K562 (cell line): ENCODE results near the gene MTA1. TPM values are rescaled to one million over a fixed set of nuclear protein-coding genes. Genes with fewer than 3 reads are reported as not detected.
A peak's percentile ranks its signal among the peaks of the same experiment; 100 is the strongest.

Experiments
- CBX1 ChIP-seq: sonication (generic); IDR thresholded peaks from 2 replicates; pipeline ENCODE4 v1.6.1; 2016; ENCODE audit warnings: antibody characterized with exemption, low read depth, mild to moderate bottlenecking
- NR2C2 ChIP-seq, 2 experiments: fragments of 200-800 bp in 1 of 2; sonication (Bioruptor generic) in 1 of 2; sonication (generic) in 1 of 2; formaldehyde crosslinking in 1 of 2; IDR thresholded peaks; 2 replicates each; pipeline versions ENCODE4 v1.6.1 to v1.8.0; 2016 to 2022; ENCODE audit warnings: mild to moderate bottlenecking in 1 of 2, missing compliant biosample characterization in 1 of 2, missing genetic modification characterization in 1 of 2, missing genetic modification reagents in 1 of 2
- TCFL5 ChIP-seq: fragments of 250-450 bp; sonication (Bioruptor Pico); conservative IDR thresholded peaks from 2 replicates; pipeline ENCODE4 v1.6.1; 2021; ENCODE audit warnings: mild to moderate bottlenecking, moderate library complexity, matching md5 sums
- THRAP3 ChIP-seq: fragments of 450-650 bp; IDR thresholded peaks from 2 replicates; pipeline ENCODE4 v1.6.1; 2016; ENCODE audit warnings: mild to moderate bottlenecking, inconsistent platforms, borderline replicate concordance
- ZNF77 ChIP-seq: fragments of 250-450 bp; sonication (Bioruptor Pico); IDR thresholded peaks from 2 replicates; pipeline ENCODE4 v1.5.0; 2020
- polyA plus RNA-seq, 8 experiments: library from polyadenylated mRNA; depleted of rRNA in 4 of 8; stranded (reverse) in 5 of 8; unstranded in 3 of 8; fragments of >200 nt; fragmentation: Nextera tagmentation in 2 of 8; fragmentation: Illumina TruSeq in 1 of 8; extraction: Ambion mirVana in 2 of 8; extraction: Trizol in 1 of 8; gene quantifications; 2 replicates each; pipeline versions ENCODE4 v1.2.1 to v1.2.3, GENCODE V29; 2011 to 2014; ENCODE audit warnings: inconsistent platforms in 1 of 8, missing spikeins in 1 of 8
- total RNA-seq, 7 experiments: library from RNA; depleted of rRNA in 6 of 7; stranded (reverse); fragments of >200 nt in 6 of 7; fragmentation: Illumina TruSeq in 2 of 7; extraction: Trizol in 2 of 7; gene quantifications; 2 replicates each; pipeline versions ENCODE4 v1.2.1 to v1.2.3, GENCODE V29; 2011 to 2021; ENCODE audit warnings: low replicate concordance in 1 of 7
- TF ChIP-seq, protein P1 (sequence below), 2 experiments: fragments of 450-650 bp in 1 of 2; sonication (generic) in 1 of 2; formaldehyde crosslinking in 1 of 2; IDR thresholded peaks; 2 replicates each; pipeline versions ENCODE4 v1.7.1 to v1.9.0; 2016 to 2022; ENCODE audit warnings: inconsistent platforms in 1 of 2, mild to moderate bottlenecking in 1 of 2, missing genetic modification reagents in 1 of 2
- TF ChIP-seq, protein P2 (sequence below): fragments of 450-650 bp; IDR thresholded peaks from 2 replicates; pipeline ENCODE4 v1.7.1; 2018; ENCODE audit warnings: mild to moderate bottlenecking, low read depth; ENCODE audit not compliant: partially characterized antibody
- TF ChIP-seq, protein P3 (sequence below), 2 experiments: fragments of 450-650 bp in 1 of 2; IDR thresholded peaks; 2 replicates each; pipeline ENCODE4 v1.6.1; 2011 to 2017; ENCODE audit warnings: low read depth in 2 of 2, antibody characterized with exemption in 1 of 2, borderline replicate concordance in 1 of 2, low read length in 1 of 2, mild to moderate bottlenecking in 1 of 2, mixed read lengths in 1 of 2; ENCODE audit not compliant: control insufficient read depth in 1 of 2

The MTA1 gene
- total and polyA plus RNA-seq, 9 of the 15 experiments (the other 6 are each of a cell fraction or from before 2014, with no cell fraction given), result 0.13 to 118 (median 32.3) TPM

DNA sequence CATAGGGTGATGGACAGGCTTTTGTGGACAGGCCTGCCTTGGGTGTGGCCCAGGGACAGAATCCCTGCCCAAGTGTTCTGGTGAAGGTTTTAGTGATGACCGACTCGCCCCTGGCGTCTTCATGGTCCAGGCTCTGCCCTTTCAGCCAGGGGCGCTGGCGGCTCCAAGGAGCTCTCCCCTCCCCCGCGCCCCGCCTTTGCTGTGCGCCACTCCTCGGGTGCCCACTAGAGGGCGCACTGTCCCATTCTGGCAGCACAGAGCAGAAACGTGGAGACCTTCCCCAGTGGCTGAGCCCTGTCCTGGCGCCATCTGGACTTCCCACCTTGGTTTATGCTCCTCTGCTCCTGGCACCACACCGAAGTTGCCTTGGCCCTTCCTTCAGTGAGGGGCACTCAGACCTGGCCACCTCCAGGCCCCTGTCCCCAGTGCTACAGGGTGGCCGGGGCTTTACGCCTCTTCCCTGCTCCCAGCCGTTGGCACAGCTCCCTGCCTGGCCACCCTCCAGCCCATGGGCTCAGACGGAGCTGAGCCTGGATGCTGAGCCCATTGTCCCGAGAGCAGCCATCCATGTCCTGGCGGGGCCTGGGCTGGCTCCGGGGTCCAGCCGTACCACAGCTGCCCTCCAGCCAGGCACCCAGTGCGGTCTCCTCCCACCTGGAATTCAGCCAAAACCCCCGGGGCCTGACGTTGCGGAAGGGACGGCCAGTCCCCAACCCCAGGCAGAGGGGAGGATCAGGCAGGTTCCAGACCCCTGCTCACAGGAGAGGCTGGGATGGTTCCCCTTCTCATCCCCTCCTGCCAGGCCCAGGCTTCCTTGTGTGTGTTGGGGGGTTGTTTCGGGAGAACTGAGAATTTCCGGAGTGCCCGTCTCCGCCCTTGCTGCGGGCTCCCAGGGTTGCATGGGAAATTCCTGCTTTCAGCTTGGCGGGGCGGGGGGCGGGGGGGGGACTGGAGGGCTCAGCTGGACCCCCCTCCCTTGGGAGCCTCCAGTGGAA lies 61.5 kb downstream of the MTA1 start (continued):
- TF ChIP-seq, protein P1, sequence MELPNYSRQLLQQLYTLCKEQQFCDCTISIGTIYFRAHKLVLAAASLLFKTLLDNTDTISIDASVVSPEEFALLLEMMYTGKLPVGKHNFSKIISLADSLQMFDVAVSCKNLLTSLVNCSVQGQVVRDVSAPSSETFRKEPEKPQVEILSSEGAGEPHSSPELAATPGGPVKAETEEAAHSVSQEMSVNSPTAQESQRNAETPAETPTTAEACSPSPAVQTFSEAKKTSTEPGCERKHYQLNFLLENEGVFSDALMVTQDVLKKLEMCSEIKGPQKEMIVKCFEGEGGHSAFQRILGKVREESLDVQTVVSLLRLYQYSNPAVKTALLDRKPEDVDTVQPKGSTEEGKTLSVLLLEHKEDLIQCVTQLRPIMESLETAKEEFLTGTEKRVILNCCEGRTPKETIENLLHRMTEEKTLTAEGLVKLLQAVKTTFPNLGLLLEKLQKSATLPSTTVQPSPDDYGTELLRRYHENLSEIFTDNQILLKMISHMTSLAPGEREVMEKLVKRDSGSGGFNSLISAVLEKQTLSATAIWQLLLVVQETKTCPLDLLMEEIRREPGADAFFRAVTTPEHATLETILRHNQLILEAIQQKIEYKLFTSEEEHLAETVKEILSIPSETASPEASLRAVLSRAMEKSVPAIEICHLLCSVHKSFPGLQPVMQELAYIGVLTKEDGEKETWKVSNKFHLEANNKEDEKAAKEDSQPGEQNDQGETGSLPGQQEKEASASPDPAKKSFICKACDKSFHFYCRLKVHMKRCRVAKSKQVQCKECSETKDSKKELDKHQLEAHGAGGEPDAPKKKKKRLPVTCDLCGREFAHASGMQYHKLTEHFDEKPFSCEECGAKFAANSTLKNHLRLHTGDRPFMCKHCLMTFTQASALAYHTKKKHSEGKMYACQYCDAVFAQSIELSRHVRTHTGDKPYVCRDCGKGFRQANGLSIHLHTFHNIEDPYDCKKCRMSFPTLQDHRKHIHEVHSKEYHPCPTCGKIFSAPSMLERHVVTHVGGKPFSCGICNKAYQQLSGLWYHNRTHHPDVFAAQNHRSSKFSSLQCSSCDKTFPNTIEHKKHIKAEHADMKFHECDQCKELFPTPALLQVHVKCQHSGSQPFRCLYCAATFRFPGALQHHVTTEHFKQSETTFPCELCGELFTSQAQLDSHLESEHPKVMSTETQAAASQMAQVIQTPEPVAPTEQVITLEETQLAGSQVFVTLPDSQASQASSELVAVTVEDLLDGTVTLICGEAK (IDR thresholded peaks at IDR 0.05), result peak; percentile 36; the same call in 1 of the 2 replicates
- TF ChIP-seq, protein P1 (CRISPR knock-in tag; IDR thresholded peaks at IDR 0.05), result no peak
- TF ChIP-seq NR2C2 (CRISPR knock-in tag; IDR thresholded peaks at IDR 0.05), result peak; percentile 62
- no peak for TF ChIP-seq NR2C2 (tag; IDR thresholded peaks at IDR 0.05)
- TF ChIP-seq ZNF77 (CRISPR knock-in tag), result no peak
- TF ChIP-seq, protein P2, sequence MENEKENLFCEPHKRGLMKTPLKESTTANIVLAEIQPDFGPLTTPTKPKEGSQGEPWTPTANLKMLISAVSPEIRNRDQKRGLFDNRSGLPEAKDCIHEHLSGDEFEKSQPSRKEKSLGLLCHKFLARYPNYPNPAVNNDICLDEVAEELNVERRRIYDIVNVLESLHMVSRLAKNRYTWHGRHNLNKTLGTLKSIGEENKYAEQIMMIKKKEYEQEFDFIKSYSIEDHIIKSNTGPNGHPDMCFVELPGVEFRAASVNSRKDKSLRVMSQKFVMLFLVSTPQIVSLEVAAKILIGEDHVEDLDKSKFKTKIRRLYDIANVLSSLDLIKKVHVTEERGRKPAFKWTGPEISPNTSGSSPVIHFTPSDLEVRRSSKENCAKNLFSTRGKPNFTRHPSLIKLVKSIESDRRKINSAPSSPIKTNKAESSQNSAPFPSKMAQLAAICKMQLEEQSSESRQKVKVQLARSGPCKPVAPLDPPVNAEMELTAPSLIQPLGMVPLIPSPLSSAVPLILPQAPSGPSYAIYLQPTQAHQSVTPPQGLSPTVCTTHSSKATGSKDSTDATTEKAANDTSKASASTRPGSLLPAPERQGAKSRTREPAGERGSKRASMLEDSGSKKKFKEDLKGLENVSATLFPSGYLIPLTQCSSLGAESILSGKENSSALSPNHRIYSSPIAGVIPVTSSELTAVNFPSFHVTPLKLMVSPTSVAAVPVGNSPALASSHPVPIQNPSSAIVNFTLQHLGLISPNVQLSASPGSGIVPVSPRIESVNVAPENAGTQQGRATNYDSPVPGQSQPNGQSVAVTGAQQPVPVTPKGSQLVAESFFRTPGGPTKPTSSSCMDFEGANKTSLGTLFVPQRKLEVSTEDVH, result no peak
- no peak for TF ChIP-seq TCFL5 (CRISPR knock-in tag)
- TF ChIP-seq, protein P3, sequence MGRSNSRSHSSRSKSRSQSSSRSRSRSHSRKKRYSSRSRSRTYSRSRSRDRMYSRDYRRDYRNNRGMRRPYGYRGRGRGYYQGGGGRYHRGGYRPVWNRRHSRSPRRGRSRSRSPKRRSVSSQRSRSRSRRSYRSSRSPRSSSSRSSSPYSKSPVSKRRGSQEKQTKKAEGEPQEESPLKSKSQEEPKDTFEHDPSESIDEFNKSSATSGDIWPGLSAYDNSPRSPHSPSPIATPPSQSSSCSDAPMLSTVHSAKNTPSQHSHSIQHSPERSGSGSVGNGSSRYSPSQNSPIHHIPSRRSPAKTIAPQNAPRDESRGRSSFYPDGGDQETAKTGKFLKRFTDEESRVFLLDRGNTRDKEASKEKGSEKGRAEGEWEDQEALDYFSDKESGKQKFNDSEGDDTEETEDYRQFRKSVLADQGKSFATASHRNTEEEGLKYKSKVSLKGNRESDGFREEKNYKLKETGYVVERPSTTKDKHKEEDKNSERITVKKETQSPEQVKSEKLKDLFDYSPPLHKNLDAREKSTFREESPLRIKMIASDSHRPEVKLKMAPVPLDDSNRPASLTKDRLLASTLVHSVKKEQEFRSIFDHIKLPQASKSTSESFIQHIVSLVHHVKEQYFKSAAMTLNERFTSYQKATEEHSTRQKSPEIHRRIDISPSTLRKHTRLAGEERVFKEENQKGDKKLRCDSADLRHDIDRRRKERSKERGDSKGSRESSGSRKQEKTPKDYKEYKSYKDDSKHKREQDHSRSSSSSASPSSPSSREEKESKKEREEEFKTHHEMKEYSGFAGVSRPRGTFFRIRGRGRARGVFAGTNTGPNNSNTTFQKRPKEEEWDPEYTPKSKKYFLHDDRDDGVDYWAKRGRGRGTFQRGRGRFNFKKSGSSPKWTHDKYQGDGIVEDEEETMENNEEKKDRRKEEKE (IDR thresholded peaks at IDR 0.05; ENCODE audit: borderline replicate concordance in 1 of 2, control insufficient read depth in 1 of 2, low read depth in 2 of 2, low read length in 1 of 2), result no peak
- TF ChIP-seq THRAP3, result no peak
- peak; percentile 54; the same call in 1 of the 2 replicates for TF ChIP-seq CBX1
